GM19324 (cell line): ENCODE measurements around the gene ELMO3.

Source experiments
- ATAC-seq: cut with Tn5 transposase; IDR thresholded peaks from one replicate; pipeline ENCODE4 v1.9.1; 2021; ENCODE audit warnings: mild to moderate bottlenecking, moderate library complexity; ENCODE audit not compliant: unreplicated experiment, low FRiP score

Gene ELMO3

DNA sequence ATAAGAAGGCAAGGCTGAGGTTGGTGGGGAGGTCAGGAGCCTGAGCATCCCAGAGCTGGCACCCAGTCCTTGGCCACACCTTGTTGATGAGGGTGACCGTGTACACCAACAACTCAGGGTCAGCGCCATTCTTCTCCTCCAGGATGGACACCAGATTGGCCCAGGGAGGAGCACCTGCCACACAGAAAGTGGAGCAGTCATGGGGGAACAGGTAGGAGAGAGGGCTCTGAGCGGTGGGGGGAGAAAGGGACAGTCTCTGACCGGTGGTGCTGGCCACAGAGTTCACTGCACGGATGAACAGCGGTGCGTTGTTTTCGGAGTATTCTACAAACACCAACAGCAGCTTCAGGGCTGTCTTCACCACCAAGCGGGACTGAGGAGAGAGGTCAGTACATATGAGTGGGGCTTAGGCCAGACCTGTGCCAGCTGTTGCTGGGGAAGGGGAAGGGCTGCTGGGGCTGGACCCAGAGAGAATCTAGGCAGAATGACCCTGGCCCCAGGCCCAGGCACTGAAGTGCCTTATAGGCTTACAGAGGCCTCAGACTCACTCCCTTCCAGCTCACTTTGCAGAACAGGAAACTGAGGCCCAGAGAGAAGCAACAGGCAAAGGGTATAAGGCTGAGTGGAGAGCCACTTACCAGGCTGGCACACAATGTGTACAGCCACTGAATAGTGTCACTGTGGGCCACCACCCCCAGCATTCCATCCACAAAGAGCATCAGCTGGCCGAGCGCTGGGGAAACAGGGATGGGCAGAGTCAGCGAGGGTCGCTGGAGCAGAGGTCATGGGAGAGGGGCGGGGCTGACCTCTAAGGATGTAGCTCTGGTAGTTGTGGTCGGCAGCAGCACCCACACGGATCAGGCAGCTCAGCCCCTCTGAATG lies 38.7 kb downstream of the ELMO3 start:
- ATAC-seq, result no peak

- no peak for ATAC-seq
These were observed 39.3 kb downstream of the ELMO3 start for GRCh38 chr16:67238278-67238575.

- ATAC-seq, result no peak
These were observed 40.0 kb downstream of the ELMO3 start for GRCh38 chr16:67238806-67239470.

DNA sequence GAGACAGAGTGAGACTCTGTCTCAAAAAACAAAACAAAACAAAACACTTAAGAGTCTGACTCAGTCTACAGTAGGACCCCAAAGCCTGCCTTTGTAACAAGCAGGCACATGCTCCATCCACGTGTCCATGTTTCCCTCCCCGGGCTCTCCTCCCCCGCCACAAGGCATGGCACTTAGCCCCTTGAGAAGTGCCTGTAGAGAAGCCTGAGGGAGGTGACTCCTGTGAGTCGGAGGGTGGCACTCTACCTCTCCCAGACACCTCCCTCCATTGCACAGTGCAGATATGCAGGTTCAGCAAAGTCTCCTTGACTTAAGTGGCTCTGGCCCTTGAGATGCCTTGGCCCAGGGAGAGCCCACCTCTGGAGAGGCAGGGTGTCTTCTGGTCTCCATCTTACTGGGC lies 41.6 kb downstream of the ELMO3 start:
- ATAC-seq, result no peak

GRCh38 chr16:67241008-67241900 lies 42.3 kb downstream of the ELMO3 start:
- ATAC-seq, result no peak

GRCh38 chr16:67242138-67242730 lies 43.3 kb downstream of the ELMO3 start:
- no peak for ATAC-seq

GRCh38 chr16:67243481-67243880 lies 44.5 kb downstream of the ELMO3 start:
- no peak for ATAC-seq

DNA sequence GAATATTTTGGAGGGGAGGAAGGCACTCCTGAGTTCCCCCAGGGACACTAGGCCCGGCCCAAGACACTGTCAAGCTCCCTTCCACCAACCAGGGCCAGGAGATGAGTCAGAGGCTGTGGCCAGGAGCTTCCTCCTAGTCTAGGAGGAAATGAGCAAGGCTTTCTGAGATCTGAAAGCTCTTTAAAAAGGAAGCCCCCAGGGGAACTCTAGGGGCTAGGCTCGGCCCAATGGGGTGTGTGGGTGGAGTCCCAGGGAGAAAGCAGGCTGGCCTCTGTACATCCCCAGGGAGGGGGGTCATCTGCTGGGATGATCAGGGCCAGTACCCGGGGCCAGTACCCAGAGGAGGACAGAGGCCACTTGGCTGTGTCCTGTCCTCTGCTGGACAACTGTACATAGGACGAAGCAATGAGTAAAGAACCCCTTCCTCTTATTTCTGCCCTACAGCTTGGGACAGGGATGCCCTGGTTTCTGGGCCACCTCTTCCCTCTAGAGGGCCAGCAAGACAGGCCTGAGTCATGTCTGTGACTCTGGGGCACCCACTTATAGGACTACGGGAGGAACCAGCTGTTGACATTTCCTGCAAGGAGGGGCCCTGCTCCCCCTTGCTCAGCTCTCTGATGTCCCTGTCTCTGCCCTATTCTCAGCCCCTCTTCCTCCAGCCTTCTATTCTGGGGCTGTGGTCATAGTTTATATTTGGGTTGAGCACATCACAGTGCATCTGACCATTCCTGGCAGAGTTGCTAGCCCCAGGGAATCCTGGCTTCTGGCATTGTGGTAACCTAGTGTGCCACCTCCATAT lies 45.7 kb downstream of the ELMO3 start:
- peak; percentile 32 for ATAC-seq

DNA sequence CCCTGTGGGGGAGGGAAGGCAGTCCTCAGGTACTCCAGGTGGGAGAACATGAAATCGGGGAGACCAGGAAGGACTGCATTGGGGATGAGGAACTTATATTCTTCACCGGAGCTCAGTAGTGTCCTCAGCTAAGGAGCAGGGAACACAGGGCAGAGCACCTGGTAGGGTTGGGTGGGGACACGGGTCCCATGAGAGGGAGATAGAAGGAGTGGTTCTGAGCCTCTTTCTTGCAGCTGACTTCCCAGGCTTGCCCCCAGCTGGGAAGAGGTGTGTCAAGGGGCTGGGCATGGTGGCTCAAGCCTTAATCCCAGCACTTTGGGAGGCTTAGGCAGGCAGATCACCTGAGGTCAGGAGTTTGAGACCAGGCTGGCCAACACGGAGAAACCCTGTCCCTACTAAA lies 46.3 kb downstream of the ELMO3 start:
- no peak for ATAC-seq

- ATAC-seq, result no peak
These were observed 46.7 kb downstream of the ELMO3 start for GRCh38 chr16:67245674-67246080.

- ATAC-seq, result peak; percentile 26
These were observed 47.3 kb downstream of the ELMO3 start for GRCh38 chr16:67246081-67246755.

DNA sequence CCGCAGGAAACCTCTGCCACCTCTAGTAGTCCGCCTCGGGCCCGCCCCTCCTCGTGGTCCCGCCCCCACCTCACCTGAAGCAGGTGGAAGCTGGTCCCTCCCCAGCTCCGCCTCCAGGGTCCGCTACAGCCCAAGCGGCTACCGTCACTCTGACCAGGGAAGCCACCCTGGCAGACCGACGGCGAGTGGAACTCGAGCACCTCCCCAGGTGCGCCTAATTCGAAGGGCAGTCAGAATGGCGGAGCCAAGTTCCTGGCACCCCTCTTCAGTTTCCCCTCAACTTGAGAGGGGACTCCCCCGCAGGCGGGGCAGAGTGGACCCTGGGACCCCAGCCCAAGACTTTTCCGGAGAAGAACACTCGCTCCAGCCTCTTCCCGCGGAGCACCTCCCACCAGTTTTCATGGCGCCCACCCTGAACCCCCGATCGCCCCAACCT lies 47.8 kb downstream of the ELMO3 start:
- ATAC-seq, result peak; percentile 10

- peak; percentile 66 for ATAC-seq
These were observed 48.5 kb downstream of the ELMO3 start, which contains the start of gene FHOD1 for GRCh38 chr16:67247192-67248072. Gene FHOD1, minus strand, starts transcription at chr16:67247481. Its CDS starts 71 bp downstream, at chr16:67247410.

DNA sequence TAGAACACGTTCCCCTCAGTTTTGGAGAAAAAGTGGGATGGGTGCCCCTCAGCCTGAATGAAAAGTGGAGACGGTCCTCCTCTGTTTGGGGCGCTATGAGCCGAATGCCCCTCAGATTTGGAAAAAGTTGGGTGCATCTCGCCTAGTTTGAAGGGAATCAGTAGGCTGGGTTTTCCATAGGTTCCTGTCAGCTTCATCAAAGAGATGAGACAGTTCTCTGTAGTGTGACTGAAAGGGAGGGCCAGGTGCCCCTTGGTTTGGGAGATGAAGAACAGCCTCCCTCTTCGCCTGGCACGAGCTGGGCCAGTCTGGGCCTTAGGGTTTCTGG lies 49.1 kb downstream of the ELMO3 start:
- no peak for ATAC-seq

DNA sequence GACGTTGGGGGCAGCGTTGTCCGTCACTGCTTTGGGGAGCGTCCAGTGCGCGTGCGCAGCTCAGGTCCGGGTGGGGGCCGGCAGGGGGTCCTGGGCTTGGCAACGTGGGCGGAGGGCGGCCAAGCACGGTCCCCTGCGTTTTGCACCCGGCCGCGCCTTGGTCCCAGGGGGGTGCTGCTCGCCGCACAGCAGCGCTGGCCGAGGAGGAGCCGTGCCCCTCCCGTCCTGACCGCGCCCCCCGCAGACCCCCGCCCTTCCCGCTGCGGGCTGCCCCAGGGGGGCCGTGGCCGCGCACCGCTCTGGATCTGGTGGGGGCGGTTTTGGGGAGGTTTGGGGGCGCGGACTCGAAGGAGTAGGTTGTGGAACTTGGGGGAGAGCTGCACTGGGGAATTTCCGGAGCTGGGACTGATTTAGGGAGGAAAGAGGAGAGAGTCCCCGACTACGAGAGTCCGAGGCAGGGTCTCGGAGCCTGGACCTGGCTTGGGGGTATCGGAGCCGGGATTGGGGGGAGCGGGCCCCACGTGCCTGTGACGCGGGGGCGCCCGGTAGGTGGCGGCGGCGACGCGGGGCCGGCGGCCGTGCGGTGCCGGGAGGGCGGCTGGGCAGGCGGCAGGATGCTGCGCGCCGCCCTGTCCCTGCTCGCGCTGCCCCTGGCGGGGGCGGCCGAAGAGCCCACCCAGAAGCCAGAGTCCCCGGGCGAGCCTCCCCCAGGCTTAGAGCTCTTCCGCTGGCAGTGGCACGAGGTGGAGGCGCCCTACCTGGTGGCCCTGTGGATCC lies 49.7 kb downstream of the ELMO3 start, which contains the start of gene SLC9A5:
TSS of gene SLC9A5 (plus strand) at position 579 of the 777 bp plus-strand sequence. CDS start at position 615, 36 bp downstream.
- no peak for ATAC-seq

DNA sequence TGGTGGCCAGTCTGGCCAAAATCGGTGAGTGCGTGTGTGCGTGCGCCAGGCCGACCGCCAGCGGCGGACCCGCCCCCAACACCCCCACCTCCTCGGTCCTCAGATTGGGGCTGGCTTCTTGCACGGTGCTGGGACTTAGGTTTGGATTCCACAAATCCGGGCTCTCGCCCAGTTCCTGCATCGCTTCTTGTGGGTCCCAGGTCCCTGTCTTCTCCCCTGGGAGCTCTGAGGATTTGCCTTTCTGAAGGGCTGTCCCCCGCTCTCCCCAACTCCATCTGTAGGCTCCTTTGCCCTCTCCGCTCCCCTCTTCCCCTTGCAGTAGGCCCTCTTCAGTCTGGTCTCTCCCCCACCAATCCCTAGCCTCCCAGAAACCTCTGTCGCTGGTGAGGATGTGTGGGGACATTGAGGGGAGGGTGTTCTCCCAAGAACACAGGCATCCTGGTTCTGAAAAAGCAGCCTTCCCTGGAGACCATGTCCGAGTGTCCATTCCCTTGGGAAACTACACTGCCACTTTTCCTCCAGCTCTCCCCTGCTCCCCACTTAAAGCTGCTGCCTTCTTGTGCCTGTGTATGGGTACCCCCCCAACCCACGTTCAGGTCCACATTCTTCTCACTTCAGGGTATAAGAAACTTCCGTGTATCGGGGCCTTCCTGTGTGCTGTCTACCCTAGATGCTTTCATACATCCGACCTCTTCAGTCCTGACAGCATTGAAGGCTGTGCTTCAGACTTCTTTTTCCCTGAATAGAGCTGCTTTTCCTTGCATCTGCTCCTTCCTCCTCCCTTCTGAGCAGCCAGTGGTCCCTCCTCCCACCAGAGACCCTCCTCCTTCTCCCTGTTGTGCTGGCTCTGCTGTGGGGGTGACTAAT lies 50.5 kb downstream of the ELMO3 start:
- no peak for ATAC-seq

GRCh38 chr16:67250045-67250327 lies 51.1 kb downstream of the ELMO3 start:
- no peak for ATAC-seq
